ENCODE results near the gene ADAMTS15.
A peak's percentile ranks its signal among the peaks of the same experiment; 100 is the strongest.

Gene ADAMTS15

GRCh38 chr11:130476922-130477491 is 28.6 kb downstream of the ADAMTS15 start:
- DNase-seq (ENCODE audit: low read depth): no peak

- peak; percentile 27 for DNase-seq (ENCODE audit: low read depth)
These were observed 29.2 kb downstream of the ADAMTS15 start for GRCh38 chr11:130477586-130478203.

GRCh38 chr11:130478204-130478701 is 29.8 kb downstream of the ADAMTS15 start:
- DNase-seq (ENCODE audit: low read depth): peak; percentile 89

- DNase-seq (ENCODE audit: low read depth): no peak
These were observed 30.4 kb downstream of the ADAMTS15 start for GRCh38 chr11:130478881-130479280.

- DNase-seq (ENCODE audit: low read depth): no peak
These were observed 31.7 kb downstream of the ADAMTS15 start for GRCh38 chr11:130480186-130480585.

GRCh38 chr11:130480711-130481140 is 32.3 kb downstream of the ADAMTS15 start:
- no peak for DNase-seq (ENCODE audit: low read depth)

- no peak for DNase-seq (ENCODE audit: low read depth)
These were observed 34.7 kb downstream of the ADAMTS15 start for GRCh38 chr11:130483124-130483523.

GRCh38 chr11:130485983-130486382 is 37.5 kb downstream of the ADAMTS15 start:
- DNase-seq (ENCODE audit: low read depth): no peak

- no peak for DNase-seq (ENCODE audit: low read depth)
These were observed 38.0 kb downstream of the ADAMTS15 start for GRCh38 chr11:130486391-130486836.

GRCh38 chr11:130486987-130487923 is 38.8 kb downstream of the ADAMTS15 start:
- DNase-seq (ENCODE audit: low read depth): no peak

GRCh38 chr11:130487924-130488815 is 39.7 kb downstream of the ADAMTS15 start:
- DNase-seq (ENCODE audit: low read depth): no peak

GRCh38 chr11:130488848-130489584 is 40.6 kb downstream of the ADAMTS15 start:
- DNase-seq (ENCODE audit: low read depth): no peak

GRCh38 chr11:130489716-130490115 is 41.3 kb downstream of the ADAMTS15 start:
- DNase-seq (ENCODE audit: low read depth): no peak

- DNase-seq (ENCODE audit: low read depth): no peak
These were observed 42.4 kb downstream of the ADAMTS15 start for GRCh38 chr11:130490682-130491449.

- DNase-seq (ENCODE audit: low read depth): no peak
These were observed 49.7 kb downstream of the ADAMTS15 start for GRCh38 chr11:130498181-130498580.

- DNase-seq (ENCODE audit: low read depth): peak; percentile 20
These were observed 51.4 kb downstream of the ADAMTS15 start for GRCh38 chr11:130499828-130500227.

GRCh38 chr11:130504317-130504716 is 55.9 kb downstream of the ADAMTS15 start:
- no peak for DNase-seq (ENCODE audit: low read depth)

GRCh38 chr11:130508913-130509312 is 60.5 kb downstream of the ADAMTS15 start:
- DNase-seq (ENCODE audit: low read depth): no peak

GRCh38 chr11:130509942-130510341 is 61.5 kb downstream of the ADAMTS15 start:
- DNase-seq (ENCODE audit: low read depth): no peak

- DNase-seq (ENCODE audit: low read depth): peak; percentile 28
These were observed 62.1 kb downstream of the ADAMTS15 start for GRCh38 chr11:130510407-130511006.
